ENCODE results near the gene GPC5.

DNA sequence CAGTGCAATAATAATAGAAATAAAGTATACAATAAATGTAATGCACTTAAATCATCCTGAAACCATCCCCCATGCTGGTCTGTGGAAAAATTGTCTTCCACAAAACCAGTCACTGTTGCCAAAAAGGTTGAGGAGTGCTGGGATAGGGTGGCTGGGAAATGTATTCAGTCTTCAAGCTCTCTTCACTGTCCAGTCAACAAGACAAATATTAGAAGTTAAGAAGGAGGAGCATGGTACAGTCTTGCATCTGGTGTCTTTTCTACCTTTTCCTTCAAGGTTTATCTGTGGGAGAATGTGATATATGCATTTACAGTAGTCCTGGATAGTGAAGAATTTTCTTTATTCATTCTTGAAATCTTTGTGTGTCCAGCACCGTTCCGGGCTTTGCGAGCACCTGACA lies 203.4 kb downstream of the GPC5 start:
- TF ChIP-seq, protein P1, sequence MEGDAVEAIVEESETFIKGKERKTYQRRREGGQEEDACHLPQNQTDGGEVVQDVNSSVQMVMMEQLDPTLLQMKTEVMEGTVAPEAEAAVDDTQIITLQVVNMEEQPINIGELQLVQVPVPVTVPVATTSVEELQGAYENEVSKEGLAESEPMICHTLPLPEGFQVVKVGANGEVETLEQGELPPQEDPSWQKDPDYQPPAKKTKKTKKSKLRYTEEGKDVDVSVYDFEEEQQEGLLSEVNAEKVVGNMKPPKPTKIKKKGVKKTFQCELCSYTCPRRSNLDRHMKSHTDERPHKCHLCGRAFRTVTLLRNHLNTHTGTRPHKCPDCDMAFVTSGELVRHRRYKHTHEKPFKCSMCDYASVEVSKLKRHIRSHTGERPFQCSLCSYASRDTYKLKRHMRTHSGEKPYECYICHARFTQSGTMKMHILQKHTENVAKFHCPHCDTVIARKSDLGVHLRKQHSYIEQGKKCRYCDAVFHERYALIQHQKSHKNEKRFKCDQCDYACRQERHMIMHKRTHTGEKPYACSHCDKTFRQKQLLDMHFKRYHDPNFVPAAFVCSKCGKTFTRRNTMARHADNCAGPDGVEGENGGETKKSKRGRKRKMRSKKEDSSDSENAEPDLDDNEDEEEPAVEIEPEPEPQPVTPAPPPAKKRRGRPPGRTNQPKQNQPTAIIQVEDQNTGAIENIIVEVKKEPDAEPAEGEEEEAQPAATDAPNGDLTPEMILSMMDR (IDR thresholded peaks at IDR 0.05), result no peak
- no peak for TF ChIP-seq POLR2A (IDR thresholded peaks at IDR 0.05)

Data from testis (tissue), 2 donors.